Activated CD8-positive, alpha-beta memory T cell treated with anti-CD3 and anti-CD28 coated beads for 48 hours (primary cell): ENCODE data around the gene BASP1.
"Not testable (repeated sequence)": the region's sequence is repeated elsewhere in the genome, so short reads cannot be mapped to it uniquely, and the experiment has no call there.

Experiments
- DNase-seq, 3 experiments: peaks; one replicate each; pipeline ENCODE4 v3.0.0-alpha.2; 2020; ENCODE audit warnings: low read depth in 2 of 3, low spot score in 2 of 3

Gene BASP1

GRCh38 chr5:17190799-17191391, 26.5 kb upstream of the BASP1 start:
- DNase-seq = no peak

- not testable (repeated sequence) for DNase-seq
Measured at GRCh38 chr5:17191574-17191973, 25.9 kb upstream of the BASP1 start.

GRCh38 chr5:17192191-17192590, 25.2 kb upstream of the BASP1 start:
- DNase-seq = no peak

GRCh38 chr5:17196024-17196423, 21.4 kb upstream of the BASP1 start:
- DNase-seq = no peak

- DNase-seq = no peak
Measured at GRCh38 chr5:17196697-17197096, 20.7 kb upstream of the BASP1 start.

DNA sequence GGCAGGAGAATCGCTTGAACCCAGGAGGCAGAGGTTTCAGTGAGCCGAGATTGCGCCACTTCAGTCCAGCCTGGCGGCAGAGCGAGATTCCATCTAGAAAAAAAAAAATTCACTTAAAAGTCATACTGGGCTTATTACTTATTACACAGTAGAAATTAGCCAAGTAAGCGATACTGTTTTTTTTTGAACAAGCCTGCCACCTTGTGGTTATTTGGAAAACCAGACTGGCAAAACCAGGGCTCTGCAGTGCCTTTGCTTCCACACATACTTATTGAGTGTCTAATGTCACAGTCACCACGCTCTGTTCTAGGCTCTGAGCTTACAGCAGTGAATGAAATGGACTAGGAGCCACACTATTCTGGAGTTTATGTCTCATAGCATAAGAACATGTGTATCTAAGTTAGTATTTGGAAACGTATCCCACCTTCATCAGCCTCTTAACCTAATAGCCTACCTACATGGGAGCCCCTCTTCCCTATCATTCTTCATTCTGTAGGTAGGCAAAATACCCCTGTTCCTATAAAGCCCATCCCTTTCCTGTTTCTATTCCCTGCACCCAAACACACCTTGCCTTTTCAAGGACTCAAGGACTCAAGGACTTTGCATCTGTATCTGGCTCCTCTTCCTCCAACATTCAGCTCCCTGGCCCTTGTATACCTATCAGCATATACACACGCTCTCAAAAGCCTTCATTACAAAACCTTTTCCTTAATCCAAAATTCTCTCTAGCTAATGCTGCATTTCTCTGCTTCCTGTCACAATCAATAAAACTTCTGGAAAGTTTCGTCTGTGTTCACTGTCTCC, 13.9 kb upstream of the BASP1 start:
- no peak for DNase-seq

DNA sequence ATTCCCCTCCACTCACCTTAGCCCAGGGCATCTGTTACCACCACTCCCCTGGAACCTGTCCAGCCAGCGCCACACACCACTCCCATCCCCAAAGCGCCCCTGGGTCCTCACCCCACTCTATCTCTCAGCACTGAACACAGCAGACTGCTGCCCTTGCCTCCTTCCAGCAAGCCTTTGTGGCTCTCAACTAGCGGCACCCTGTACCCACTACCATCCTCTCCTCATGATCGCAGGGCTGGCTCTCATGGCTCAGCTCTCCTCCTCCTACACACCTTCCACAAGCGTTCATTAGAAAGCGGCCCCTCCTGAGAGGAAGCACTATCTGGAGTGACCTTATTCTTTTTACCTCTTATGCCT, 13.3 kb upstream of the BASP1 start:
- no peak for DNase-seq

DNA sequence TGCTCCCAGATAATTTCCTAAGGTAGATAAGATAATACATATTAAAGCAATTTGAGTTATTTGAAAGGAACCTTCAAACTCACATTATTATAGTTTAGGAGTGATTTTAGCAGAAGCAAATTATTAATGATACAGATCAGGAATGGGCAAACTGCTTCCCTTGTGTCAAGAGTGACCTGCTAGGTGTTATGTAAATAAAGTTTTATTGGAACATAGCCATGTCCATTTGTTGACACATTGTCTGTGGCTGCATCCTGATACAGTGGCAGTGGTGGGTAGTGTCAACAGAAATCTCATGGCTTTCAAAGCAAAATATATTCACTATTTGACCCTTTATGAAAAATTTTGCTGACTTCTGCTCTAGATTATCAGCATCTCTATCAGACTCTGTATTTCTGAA, 11.4 kb upstream of the BASP1 start:
- DNase-seq = no peak

DNA sequence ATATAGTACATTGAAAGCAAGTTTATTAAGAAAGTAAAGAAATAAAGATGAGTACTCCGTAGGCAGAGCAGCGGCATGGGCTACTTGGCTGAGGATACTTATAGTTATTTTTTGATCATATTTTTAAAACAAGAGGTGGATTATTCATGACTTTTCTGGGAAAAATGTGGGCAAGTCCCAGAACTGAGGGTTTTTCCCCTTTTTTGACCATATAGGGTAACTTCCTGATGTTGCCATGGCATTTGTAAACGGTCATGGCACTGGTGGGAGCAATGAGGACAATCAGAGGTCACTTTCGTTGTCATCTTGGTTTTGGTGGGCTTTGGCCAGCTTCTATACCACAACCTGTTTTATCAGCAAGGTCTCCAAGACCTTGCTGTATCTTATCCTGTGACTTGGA, 5.2 kb upstream of the BASP1 start:
- no peak for DNase-seq

DNA sequence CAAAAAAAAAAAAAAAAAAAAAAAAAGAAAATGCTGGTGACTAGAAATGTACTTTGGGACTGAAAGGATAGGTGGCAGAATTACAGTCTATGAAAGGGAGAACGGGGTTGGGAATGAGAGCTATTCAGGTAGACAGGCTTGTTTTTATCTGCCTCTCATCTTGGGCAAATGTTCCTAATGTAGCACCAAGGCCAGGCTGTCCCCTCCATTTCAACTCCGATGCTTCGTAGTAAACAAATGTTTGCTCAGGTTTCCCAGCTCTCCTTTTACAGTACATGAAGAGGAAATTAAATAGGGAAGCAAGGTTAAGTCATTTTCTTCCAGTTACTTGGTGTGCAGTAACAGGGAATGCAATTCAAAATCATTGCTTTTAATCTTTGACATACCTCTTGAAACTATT, 4.4 kb upstream of the BASP1 start:
- DNase-seq = no peak

DNA sequence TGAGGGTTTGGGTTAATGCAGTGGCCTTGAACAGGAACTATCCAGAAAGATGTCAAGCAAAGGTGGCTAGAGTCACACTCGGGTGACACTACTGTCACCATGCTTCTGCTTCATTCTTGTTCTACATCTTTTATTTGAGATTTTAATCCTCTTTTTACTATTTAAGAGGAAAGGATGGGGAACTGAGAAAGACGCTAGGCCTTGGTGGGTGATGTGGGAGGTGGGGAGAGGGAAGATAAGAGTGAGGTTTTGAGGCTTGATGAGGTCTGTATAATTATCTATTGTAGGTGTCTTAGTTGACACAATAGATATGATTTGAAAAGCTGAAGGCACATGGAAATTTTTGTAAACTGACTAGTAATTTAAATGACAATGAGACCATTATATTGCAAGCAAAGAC, 3.5 kb upstream of the BASP1 start:
- DNase-seq = no peak

DNA sequence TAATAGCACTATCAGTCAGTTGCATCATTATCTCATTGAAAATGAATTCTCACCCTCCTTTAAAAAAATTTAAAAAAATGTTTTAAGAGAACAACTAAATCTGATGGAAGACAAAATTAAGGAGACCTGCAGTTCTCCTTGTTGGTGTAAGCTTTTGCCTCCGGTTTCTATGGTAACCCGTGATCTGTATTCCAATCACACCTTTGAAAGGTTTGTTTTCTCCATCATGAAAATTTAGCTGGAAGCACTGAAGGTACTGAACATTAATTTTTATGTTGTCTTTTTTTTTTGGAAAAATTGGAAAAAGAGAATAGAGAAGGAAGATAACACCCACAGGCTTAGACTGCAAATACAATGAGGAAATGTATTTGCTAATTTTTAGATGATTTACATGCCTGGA, 2.5 kb upstream of the BASP1 start:
- no peak for DNase-seq

DNA sequence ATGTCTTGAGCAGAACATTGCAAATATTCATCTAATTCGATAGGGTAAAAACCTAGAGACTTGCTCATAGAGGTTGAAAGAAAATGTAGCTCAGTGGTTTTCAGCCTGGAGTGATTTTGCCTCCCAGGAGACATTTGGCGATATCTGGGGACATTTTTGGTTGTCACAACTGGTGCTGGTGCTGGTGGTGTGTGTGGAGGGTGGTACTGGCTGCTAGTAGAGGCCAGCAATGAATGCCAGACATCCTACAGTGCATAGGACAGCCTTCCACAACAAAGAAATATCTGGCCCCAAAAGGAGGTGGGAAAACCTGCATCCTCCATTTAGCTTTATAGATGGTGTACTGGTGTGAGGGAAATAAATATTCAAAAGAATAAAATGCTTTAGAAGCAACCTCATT, 2.1 kb upstream of the BASP1 start:
- no peak for DNase-seq

DNA sequence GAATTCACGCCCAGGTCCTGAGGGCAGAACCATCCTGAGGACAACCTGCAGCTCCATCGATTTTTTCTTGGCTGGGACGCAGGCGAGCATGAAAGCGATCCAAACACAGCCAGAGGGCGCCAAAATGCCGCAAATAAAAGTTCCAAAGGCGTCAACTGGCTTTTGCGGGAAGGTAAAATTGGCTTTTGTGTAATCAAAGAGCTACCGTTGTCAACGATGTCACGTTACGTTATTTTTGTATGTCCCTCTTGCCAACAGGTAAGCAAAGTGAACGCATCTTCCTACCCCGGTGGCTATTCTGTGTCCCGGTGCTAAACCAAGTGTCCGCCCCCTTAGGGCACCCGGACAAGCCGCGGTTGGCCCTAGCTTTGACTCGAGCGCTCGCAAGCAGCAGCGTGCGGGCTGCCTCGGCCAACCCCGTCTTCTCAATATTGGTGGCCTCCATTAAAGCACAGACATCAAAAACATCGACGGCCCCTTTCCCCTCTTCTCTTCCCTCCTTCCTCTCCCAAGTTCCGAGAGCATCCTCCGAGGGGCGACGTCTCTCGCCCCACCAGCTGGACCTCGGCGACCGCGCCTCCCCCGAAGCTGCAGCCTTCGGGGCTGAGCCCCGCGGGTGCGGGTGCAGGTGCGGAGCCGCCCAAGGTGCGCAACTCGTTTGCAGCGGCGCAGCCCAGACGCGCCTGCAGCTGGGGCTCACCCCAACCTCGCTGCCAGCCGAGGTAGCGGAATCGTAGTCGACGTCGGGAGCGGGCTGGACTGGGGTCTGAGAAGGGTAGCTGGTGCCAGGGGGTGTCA, 1.1 kb upstream of the BASP1 start:
- DNase-seq = peak in 1 of 3 experiments; percentile 16

- no peak for DNase-seq
Measured at GRCh38 chr5:17216974-17217492, 398 bp upstream of the BASP1 start.

GRCh38 chr5:17218353-17219005, 1.0 kb downstream of the BASP1 start:
- DNase-seq = no peak

GRCh38 chr5:17219006-17219422, 1.6 kb downstream of the BASP1 start:
- DNase-seq = no peak

DNA sequence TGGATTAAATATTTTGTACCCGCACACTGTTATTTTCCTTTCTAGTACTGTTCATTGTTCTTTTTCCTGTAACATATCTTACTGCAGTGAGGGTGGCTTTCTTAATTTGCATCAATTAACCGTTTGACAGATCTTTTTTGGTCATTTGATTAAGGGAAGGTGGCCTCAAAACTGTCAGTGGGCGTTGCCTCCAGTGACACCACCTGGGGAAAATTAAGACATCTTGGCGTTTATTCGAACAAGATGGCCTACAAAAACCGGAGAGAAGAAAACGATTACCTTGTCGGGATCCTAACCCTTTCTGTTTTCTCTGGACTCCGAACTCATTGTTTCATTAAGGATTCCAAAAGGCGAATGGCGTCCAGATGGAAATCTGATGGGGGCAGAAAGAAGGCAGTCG, 2.0 kb downstream of the BASP1 start:
- no peak for DNase-seq

DNA sequence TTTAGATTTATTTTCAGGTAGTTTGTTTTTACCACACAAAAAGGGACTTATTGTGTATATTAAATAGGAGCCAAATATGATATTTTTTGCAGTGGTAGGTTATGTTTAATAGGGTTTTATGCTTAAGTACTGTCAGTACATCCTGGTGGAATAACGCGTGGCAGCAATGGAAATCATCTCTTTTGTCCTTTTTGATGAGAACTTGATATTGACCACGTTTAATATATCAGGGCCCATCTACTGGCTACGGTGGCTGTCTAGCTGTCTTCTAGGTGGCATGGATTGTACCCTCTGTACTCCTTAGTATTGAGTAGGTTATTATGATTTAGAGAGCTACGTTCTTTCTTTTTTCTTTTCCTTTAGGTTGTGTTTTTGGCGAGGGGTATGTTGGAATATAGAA, 2.6 kb downstream of the BASP1 start:
- no peak for DNase-seq

DNA sequence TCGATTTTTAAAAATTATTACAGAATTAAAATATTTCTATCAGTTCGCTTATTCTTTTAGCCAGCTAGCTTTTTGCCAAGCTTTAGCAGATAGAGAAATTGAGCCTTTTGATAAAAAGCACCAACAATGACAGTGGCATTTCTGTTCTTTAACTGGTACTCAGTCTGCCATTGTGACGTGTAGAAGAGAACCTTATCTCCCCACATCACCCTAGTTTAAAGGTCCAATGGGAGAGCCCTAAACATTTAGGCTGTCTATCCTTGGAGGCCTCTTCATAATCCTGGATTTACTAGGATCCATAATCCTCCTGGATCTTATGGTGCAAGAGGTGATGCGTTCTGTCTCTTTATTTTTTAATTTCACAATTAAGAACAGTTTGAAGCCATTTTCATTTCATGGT, 3.0 kb downstream of the BASP1 start:
- DNase-seq = no peak

DNA sequence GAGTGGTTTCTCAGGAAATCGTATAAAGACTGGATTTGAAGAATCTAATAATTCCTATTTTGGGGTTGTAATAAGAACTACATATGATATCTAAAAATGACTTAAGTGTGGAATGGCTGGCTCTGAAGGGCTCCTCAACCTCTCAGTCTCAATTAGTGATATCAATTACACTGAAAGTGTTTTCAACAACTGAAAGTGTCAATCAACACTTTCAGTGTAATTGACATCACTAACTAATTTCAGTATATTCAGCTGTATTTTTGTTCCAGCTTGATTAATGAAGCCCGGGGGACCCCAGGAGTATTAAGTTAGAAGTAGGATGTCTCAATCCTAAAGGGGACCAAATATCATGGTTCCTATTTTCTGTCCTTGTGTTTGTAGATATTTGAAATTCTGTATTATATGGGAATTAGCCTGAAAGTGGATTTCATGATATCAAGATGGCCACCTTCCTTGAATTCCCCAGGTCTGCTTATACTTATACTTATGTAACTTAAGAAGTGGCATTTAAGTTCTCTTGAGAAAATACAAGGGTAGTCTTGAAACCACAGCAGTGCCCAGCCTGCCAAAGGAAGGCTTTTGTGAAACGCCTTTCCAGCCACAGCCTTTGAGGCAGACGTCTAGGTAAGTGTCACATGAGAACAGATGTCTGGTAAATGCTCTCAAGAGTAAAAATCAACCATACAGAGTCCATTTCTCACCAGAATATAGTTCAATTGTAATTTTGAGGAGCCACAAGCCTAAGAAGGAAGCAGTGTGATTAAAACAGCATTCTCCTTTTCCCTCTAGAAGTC, 4.6 kb downstream of the BASP1 start:
- DNase-seq = no peak
